Testis (tissue), 2 donors: ENCODE data around the gene GCNA.

Experiments used
- CTCF ChIP-seq, 3 experiments: fragments of 450-650 bp in 2 of 3; fragments of 200-600 bp in 1 of 3; sonication (generic) in 1 of 3; IDR thresholded peaks; one replicate each; pipeline ENCODE4 v1.5.1; 2016 to 2019; ENCODE audit warnings: antibody characterized with exemption in 3 of 3, mild to moderate bottlenecking in 2 of 3, moderate library complexity in 1 of 3
- POLR2A ChIP-seq: fragments of 450-650 bp; IDR thresholded peaks from one replicate; pipeline ENCODE4 v1.6.1; 2017; ENCODE audit warnings: antibody characterized with exemption, mild to moderate bottlenecking, moderate library complexity

DNA sequence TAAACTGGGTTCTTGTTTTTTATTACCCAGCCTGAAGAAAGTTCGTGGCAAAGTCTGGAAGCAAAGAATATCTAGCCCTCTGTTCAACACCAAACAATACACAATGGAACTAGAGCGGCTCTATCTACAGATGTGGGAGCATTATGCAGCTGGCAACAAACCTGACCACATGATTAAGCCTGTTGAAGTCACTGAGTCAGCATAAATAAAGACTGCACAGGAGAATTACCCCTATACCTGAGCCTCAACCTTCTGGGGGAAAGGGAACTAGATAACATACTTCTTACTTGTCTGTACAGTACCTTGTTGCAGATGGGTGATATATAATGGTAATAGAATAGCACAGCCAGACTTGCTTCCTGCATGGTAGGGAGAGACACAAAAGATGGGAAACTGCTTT, 4.6 kb upstream of the GCNA start:
- TF ChIP-seq CTCF (IDR thresholded peaks at IDR 0.05): no peak
- no peak for TF ChIP-seq POLR2A
